ENCODE data around the gene SHISA8. TPM values are rescaled to one million over a fixed set of nuclear protein-coding genes. Genes with fewer than 3 reads are reported as not detected.
A peak's percentile ranks its signal among the peaks of the same experiment; 100 is the strongest.

The SHISA8 gene
- total RNA-seq, 2 experiments from 2014 or later = 1.7 to 1.8 TPM

GRCh38 chr22:41900652-41901312, 14.1 kb downstream of the SHISA8 start:
- CTCF ChIA-PET = no interaction called here
- Mint-ChIP-seq H3K36me3 (ENCODE audit: low read depth) (peaks cover 40% of the 10 kb centered on the region), H3K4me3 (no peak overlapping the region), H3K9me3 (no peaks in the 10 kb centered on the region), H3K4me1 (ENCODE audit: low read depth) (no peaks in the 10 kb centered on the region), H3K27me3 (ENCODE audit: low read depth) (no peaks in the 10 kb centered on the region), H3K27ac (no peak overlapping the region)
- intact Hi-C loops (cut with micrococcal nuclease) = no loop called here
- no peak for DNase-seq

DNA sequence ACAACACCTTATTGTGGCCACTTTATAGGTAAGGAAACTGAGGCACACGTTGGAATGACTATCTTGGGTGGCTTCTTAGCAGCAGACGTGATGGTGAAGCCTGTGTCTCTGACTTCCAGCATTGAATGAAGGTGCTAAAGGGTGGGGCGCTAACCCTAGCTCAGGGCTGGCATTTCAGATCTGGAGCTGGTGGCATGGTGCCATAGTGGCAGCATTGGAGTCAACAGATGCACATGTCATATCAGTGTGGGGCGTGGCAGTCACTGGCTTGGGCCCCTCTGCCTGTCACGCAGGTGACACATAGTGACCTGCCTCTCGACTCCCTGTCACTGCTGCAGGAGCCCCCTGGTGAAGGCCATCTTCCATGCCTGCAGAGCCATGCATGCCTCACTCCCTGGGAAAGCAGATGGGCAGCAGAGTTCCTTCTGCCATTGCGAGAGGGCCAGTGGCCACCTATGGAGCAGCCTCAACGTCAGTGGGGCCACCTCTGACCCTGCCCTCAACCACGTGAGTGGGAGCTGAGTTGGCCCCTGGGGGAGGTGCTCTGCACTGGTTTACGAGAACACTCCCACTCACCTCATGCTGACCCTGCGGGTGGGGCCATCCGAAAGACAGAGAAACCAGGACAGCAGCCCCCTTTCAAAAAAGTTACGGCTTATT, 14.8 kb downstream of the SHISA8 start:
- CTCF ChIA-PET = no interaction called here
- no peak for DNase-seq
- H3K27me3 Mint-ChIP-seq (ENCODE audit: low read depth) = no peaks in the 10 kb centered on the region
- H3K36me3 Mint-ChIP-seq (ENCODE audit: low read depth) = peaks cover 37% of the 10 kb centered on the region
- intact Hi-C loops (cut with micrococcal nuclease) = no loop called here
- H3K4me1 Mint-ChIP-seq (ENCODE audit: low read depth) = no peaks in the 10 kb centered on the region
- H3K9me3 Mint-ChIP-seq = no peaks in the 10 kb centered on the region
- H3K27ac Mint-ChIP-seq = no peak overlapping the region
- no peak overlapping the region for H3K4me3 Mint-ChIP-seq

GRCh38 chr22:41899110-41899509, 15.8 kb downstream of the SHISA8 start:
- CTCF ChIA-PET = no interaction called here
- peaks cover 40% of the 10 kb centered on the region for H3K36me3 Mint-ChIP-seq (ENCODE audit: low read depth)
- H3K27ac Mint-ChIP-seq = no peak overlapping the region

GRCh38 chr22:41898645-41899044, 16.2 kb downstream of the SHISA8 start:
- H3K9me3 Mint-ChIP-seq = no peaks in the 10 kb centered on the region
- H3K27ac Mint-ChIP-seq = peak overlapping the region; percentile 41
- peaks cover 41% of the 10 kb centered on the region for H3K36me3 Mint-ChIP-seq (ENCODE audit: low read depth)
- DNase-seq = no peak
- H3K27me3 Mint-ChIP-seq (ENCODE audit: low read depth) = no peaks in the 10 kb centered on the region
- no peaks in the 10 kb centered on the region for H3K4me1 Mint-ChIP-seq (ENCODE audit: low read depth)
- intact Hi-C loops (cut with micrococcal nuclease) = no loop called here
- H3K4me3 Mint-ChIP-seq = no peak overlapping the region
- CTCF ChIA-PET = no interaction called here

More at GRCh38 chr22:41899110-41899509, 15.8 kb downstream of the SHISA8 start:
- DNase-seq = no peak
- intact Hi-C loops (cut with micrococcal nuclease) = no loop called here
- H3K9me3 Mint-ChIP-seq = no peaks in the 10 kb centered on the region
- H3K4me3 Mint-ChIP-seq = no peak overlapping the region
- no peaks in the 10 kb centered on the region for H3K27me3 Mint-ChIP-seq (ENCODE audit: low read depth)
- no peaks in the 10 kb centered on the region for H3K4me1 Mint-ChIP-seq (ENCODE audit: low read depth)

- CTCF ChIA-PET = interaction anchor here (0.7 kb wide), 2 partner anchors 31 to 71 kb away, joined by 3 read pairs; no protein-coding TSS in a partner anchor
- Mint-ChIP-seq H3K27me3 (ENCODE audit: low read depth) (no peaks in the 10 kb centered on the region), H3K4me3 (no peak overlapping the region), H3K9me3 (no peaks in the 10 kb centered on the region), H3K36me3 (ENCODE audit: low read depth) (peaks cover 49% of the 10 kb centered on the region), H3K27ac (no peak overlapping the region), H3K4me1 (ENCODE audit: low read depth) (no peaks in the 10 kb centered on the region)
- no peak for DNase-seq
- intact Hi-C loops (cut with micrococcal nuclease) = no loop called here
Measured at GRCh38 chr22:41893591-41894375, 21.1 kb downstream of the SHISA8 start.

GRCh38 chr22:41892721-41893120, 22.2 kb downstream of the SHISA8 start:
- Mint-ChIP-seq H3K9me3 (no peaks in the 10 kb centered on the region), H3K4me1 (ENCODE audit: low read depth) (no peaks in the 10 kb centered on the region), H3K27me3 (ENCODE audit: low read depth) (no peaks in the 10 kb centered on the region), H3K27ac (peak overlapping the region; percentile 41), H3K36me3 (ENCODE audit: low read depth) (peaks cover 52% of the 10 kb centered on the region), H3K4me3 (no peak overlapping the region)
- intact Hi-C loops (cut with micrococcal nuclease) = no loop called here
- no peak for DNase-seq
- CTCF ChIA-PET = no interaction called here

DNA sequence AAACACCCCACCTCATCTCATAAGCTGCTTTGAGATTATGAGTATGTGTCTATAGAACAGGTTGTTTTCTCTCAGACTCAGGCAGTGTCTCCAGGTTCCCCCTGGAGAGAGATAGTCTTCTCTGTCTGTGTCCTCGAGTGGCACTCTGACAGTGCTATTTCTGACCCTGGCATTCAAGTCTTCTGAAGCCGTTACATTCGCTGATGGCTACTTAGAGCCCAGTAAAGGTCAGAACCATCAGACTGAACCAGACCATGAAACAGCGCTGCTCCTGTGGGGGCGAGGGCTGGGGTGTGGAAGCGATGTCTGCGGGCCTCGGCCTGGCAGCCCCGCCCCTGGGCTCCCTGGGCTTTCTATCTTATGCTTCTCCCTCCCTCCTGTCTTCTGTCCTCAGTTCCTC, 23.5 kb downstream of the SHISA8 start:
- H3K27ac Mint-ChIP-seq = no peak overlapping the region
- H3K27me3 Mint-ChIP-seq (ENCODE audit: low read depth) = no peaks in the 10 kb centered on the region
- H3K4me1 Mint-ChIP-seq (ENCODE audit: low read depth) = no peaks in the 10 kb centered on the region
- H3K36me3 Mint-ChIP-seq (ENCODE audit: low read depth) = peaks cover 56% of the 10 kb centered on the region
- CTCF ChIA-PET = no interaction called here
- DNase-seq = no peak
- H3K9me3 Mint-ChIP-seq = no peaks in the 10 kb centered on the region
- H3K4me3 Mint-ChIP-seq = no peak overlapping the region
- intact Hi-C loops (cut with micrococcal nuclease) = no loop called here

GRCh38 chr22:41888627-41889200, 26.2 kb downstream of the SHISA8 start:
- no peak overlapping the region for H3K4me3 Mint-ChIP-seq
- H3K27me3 Mint-ChIP-seq (ENCODE audit: low read depth) = no peaks in the 10 kb centered on the region
- H3K9me3 Mint-ChIP-seq = no peaks in the 10 kb centered on the region
- intact Hi-C loops (cut with micrococcal nuclease) = no loop called here
- CTCF ChIA-PET = interaction anchor here (0.6 kb wide), 1 partner anchor 85 kb away, joined by 3 read pairs; no protein-coding TSS in a partner anchor
- no peak overlapping the region for H3K27ac Mint-ChIP-seq
- H3K36me3 Mint-ChIP-seq (ENCODE audit: low read depth) = peaks cover 72% of the 10 kb centered on the region
- no peaks in the 10 kb centered on the region for H3K4me1 Mint-ChIP-seq (ENCODE audit: low read depth)
- DNase-seq = no peak

GRCh38 chr22:41885516-41885915, 29.4 kb downstream of the SHISA8 start:
- Mint-ChIP-seq H3K4me3 (no peak overlapping the region), H3K9me3 (no peaks in the 10 kb centered on the region), H3K27ac (no peak overlapping the region), H3K36me3 (ENCODE audit: low read depth) (peaks cover 77% of the 10 kb centered on the region), H3K4me1 (ENCODE audit: low read depth) (no peaks in the 10 kb centered on the region), H3K27me3 (ENCODE audit: low read depth) (no peaks in the 10 kb centered on the region)
- intact Hi-C loops (cut with micrococcal nuclease) = no loop called here
- CTCF ChIA-PET = interaction anchor here (0.6 to 1.1 kb wide), 2 partner anchors 41 to 272 kb away, joined by 3 to 4 read pairs; partner anchors contain the start of gene TNFRSF13C
- DNase-seq = no peak

- no peak overlapping the region for H3K27ac Mint-ChIP-seq
- H3K4me1 Mint-ChIP-seq (ENCODE audit: low read depth) = no peaks in the 10 kb centered on the region
- no peak overlapping the region for H3K4me3 Mint-ChIP-seq
- peaks cover 79% of the 10 kb centered on the region for H3K36me3 Mint-ChIP-seq (ENCODE audit: low read depth)
- intact Hi-C loops (cut with micrococcal nuclease) = no loop called here
- CTCF ChIA-PET = interaction anchor here (0.6 kb wide), 1 partner anchor 272 kb away, joined by 4 read pairs; no protein-coding TSS in a partner anchor
- H3K9me3 Mint-ChIP-seq = no peaks in the 10 kb centered on the region
- no peaks in the 10 kb centered on the region for H3K27me3 Mint-ChIP-seq (ENCODE audit: low read depth)
- no peak for DNase-seq
Measured at GRCh38 chr22:41885116-41885515, 29.8 kb downstream of the SHISA8 start.

DNA sequence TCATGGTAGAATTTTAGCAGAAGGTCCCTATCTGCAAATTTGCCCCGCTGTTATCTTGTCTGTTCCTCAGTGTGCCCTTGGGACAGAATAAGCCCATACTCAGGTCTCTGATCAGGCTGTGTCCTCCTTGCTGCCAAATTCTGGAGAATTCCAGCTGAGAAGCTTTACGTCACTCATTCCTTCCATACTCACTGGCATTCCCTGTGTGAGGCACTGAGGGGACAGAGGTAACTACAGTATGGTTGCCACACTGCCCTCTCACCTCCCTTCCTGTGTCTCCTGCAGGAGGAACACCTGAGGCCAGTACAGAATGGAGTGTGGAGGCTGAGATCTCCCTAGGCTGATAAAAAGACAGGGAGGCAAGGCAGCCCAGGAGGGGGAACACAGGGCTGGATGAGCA, 31.5 kb downstream of the SHISA8 start:
- peaks cover 4% of the 10 kb centered on the region for H3K4me1 Mint-ChIP-seq (ENCODE audit: low read depth)
- no peak overlapping the region for H3K27ac Mint-ChIP-seq
- peaks cover 82% of the 10 kb centered on the region for H3K36me3 Mint-ChIP-seq (ENCODE audit: low read depth)
- no peak for DNase-seq
- intact Hi-C loops (cut with micrococcal nuclease) = no loop called here
- H3K4me3 Mint-ChIP-seq = no peak overlapping the region
- CTCF ChIA-PET = no interaction called here
- H3K27me3 Mint-ChIP-seq (ENCODE audit: low read depth) = no peaks in the 10 kb centered on the region
- no peaks in the 10 kb centered on the region for H3K9me3 Mint-ChIP-seq

DNA sequence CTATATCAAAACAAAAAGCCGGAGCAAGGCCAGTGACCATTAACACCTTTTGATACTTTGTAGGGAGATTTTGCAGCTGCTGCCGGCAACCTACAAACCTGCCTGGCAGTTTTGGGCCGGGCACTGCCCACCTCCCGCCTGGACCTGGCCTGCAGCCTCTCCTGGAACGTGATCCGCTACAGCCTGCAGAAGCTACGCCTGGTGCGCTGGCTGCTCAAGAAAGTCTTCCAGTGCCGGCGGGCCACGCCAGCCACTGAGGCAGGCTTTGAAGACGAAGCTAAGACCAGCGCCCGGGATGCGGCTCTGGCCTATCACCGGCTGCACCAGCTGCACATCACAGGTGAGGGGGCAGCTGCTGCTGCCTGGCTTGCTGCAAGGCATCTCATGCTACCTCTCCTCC, 34.2 kb downstream of the SHISA8 start:
- CTCF ChIA-PET = interaction anchor here (0.6 to 0.7 kb wide), 3 partner anchors 10 to 165 kb away, joined by 3 read pairs; no protein-coding TSS in a partner anchor
- Mint-ChIP-seq H3K36me3 (ENCODE audit: low read depth) (peaks cover 78% of the 10 kb centered on the region), H3K4me3 (no peak overlapping the region), H3K27me3 (ENCODE audit: low read depth) (no peaks in the 10 kb centered on the region), H3K4me1 (ENCODE audit: low read depth) (peaks cover 30% of the 10 kb centered on the region), H3K27ac (no peak overlapping the region), H3K9me3 (no peaks in the 10 kb centered on the region)
- intact Hi-C loops (cut with micrococcal nuclease) = no loop called here
- no peak for DNase-seq
